GM23338 (cell line): Measurements from ENCODE around the gene AFAP1. TPM values are rescaled to one million over a fixed set of nuclear protein-coding genes. Genes with fewer than 3 reads are reported as not detected.

Source experiments
- ATAC-seq: fragments of 200-7000 bp; cut with Tn5 transposase; 3 replicates; pipeline ENCODE4 v1.9.1; 2020
- DNase-seq: peaks from one replicate; pipeline ENCODE4 v3.0.0-alpha.2; 2015; ENCODE audit warnings: low spot score
- H2AFZ ChIP-seq: fragments of 200-600 bp; sonication (generic); 2 replicates; pipeline ENCODE4 v1.8.0; 2016; ENCODE audit warnings: antibody characterized with exemption, mild to moderate bottlenecking, moderate library complexity
- H3F3A ChIP-seq: fragments of 200-600 bp; sonication (generic); replicated peaks from 2 replicates; pipeline ENCODE4 v1.8.0; 2017; ENCODE audit warnings: antibody characterized with exemption, mixed run types, low read depth
- H3K27ac ChIP-seq: fragments of 200-600 bp; sonication (generic); 2 replicates; pipeline ENCODE4 v1.6.1; 2016; ENCODE audit warnings: low read depth
- H3K27me3 ChIP-seq: fragments of 200-600 bp; sonication (generic); 2 replicates; pipeline ENCODE4 v1.8.0; 2016; ENCODE audit warnings: mild to moderate bottlenecking, mixed run types, moderate library complexity; ENCODE audit not compliant: insufficient read depth
- H3K36me3 ChIP-seq: fragments of 200-600 bp; sonication (generic); 2 replicates; pipeline ENCODE4 v1.8.0; 2016; ENCODE audit warnings: mild to moderate bottlenecking; ENCODE audit not compliant: insufficient read depth
- H3K4me1 ChIP-seq: fragments of 200-600 bp; sonication (generic); 2 replicates; pipeline ENCODE4 v1.8.0; 2016; ENCODE audit warnings: mild to moderate bottlenecking, moderate library complexity; ENCODE audit not compliant: insufficient read depth
- H3K4me2 ChIP-seq: fragments of 200-600 bp; sonication (generic); 2 replicates; pipeline ENCODE4 v1.7.1; 2017; ENCODE audit warnings: mixed run types
- H3K4me3 ChIP-seq: fragments of 200-600 bp; sonication (generic); 2 replicates; pipeline ENCODE4 v1.6.1; 2016; ENCODE audit warnings: mixed run types
- H3K79me2 ChIP-seq: fragments of 200-600 bp; sonication (generic); replicated peaks from 2 replicates; pipeline ENCODE4 v1.8.0; 2017; ENCODE audit warnings: mild to moderate bottlenecking; ENCODE audit not compliant: insufficient read depth
- H3K9me2 ChIP-seq: fragments of 200-600 bp; sonication (generic); 2 replicates; pipeline ENCODE4 v1.8.0; 2017; ENCODE audit not compliant: insufficient read depth
- H4K20me1 ChIP-seq: fragments of 200-600 bp; sonication (generic); replicated peaks from 2 replicates; pipeline ENCODE4 v1.8.0; 2017; ENCODE audit warnings: mild to moderate bottlenecking; ENCODE audit not compliant: insufficient read depth
- H3K27ac Mint-ChIP-seq: 2 replicates; pipeline ENCODE4 v1.8.0; 2020; ENCODE audit warnings: inconsistent platforms, mild to moderate bottlenecking, moderate library complexity, mixed read lengths
- H3K27me3 Mint-ChIP-seq: 3 replicates; pipeline ENCODE4 v1.8.0; 2022; ENCODE audit warnings: low read depth, mild to moderate bottlenecking, moderate library complexity, mixed read lengths, inconsistent platforms; ENCODE audit not compliant: insufficient read depth, poor library complexity
- H3K36me3 Mint-ChIP-seq: 3 replicates; pipeline ENCODE4 v1.8.0; 2021; ENCODE audit warnings: low read depth, mild to moderate bottlenecking, inconsistent platforms, moderate library complexity, mixed read lengths
- H3K4me1 Mint-ChIP-seq: 3 replicates; pipeline ENCODE4 v1.8.0; 2020; ENCODE audit warnings: mild to moderate bottlenecking, inconsistent platforms, mixed read lengths
- H3K4me3 Mint-ChIP-seq: 3 replicates; pipeline ENCODE4 v1.8.0; 2021; ENCODE audit warnings: moderate library complexity, mild to moderate bottlenecking, inconsistent platforms, mixed read lengths
- H3K9me3 Mint-ChIP-seq: 3 replicates; pipeline ENCODE4 v1.8.0; 2020; ENCODE audit warnings: moderate library complexity, mild to moderate bottlenecking, inconsistent platforms, mixed read lengths
- CREB1 ChIP-seq: fragments of 250-450 bp; sonication (Bioruptor Pico); IDR thresholded peaks from 2 replicates; pipeline ENCODE4 v1.5.0; 2020; ENCODE audit warnings: low read depth, mild to moderate bottlenecking, moderate library complexity
- CTCF ChIP-seq, 2 experiments: fragments of 200-600 bp in 1 of 2; sonication (generic) in 1 of 2; conservative IDR thresholded peaks; 2 replicates each; pipeline versions ENCODE4 v1.5.1 to v1.6.1; 2016 to 2017; ENCODE audit warnings: antibody characterized with exemption in 2 of 2, low read depth in 2 of 2, mild to moderate bottlenecking in 2 of 2, moderate library complexity in 1 of 2
- ETS1 ChIP-seq: IDR thresholded peaks from 2 replicates; pipeline ENCODE4 v1.6.1; 2016; ENCODE audit warnings: antibody characterized with exemption
- EZH2 ChIP-seq: fragments of 200-600 bp; sonication (generic); IDR thresholded peaks from one replicate; pipeline ENCODE4 v1.8.0; 2017; ENCODE audit warnings: antibody characterized with exemption, mild to moderate bottlenecking, low read depth; ENCODE audit not compliant: unreplicated experiment
- EZH2phosphoT487 ChIP-seq: fragments of 200-600 bp; sonication (generic); IDR thresholded peaks from one replicate; pipeline ENCODE4 v1.8.1; 2018; ENCODE audit warnings: antibody characterized with exemption; ENCODE audit not compliant: unreplicated experiment
- JUNB ChIP-seq: IDR thresholded peaks from one replicate; pipeline ENCODE4 v1.6.1; 2016; ENCODE audit warnings: antibody characterized with exemption; ENCODE audit not compliant: unreplicated experiment
- NANOG ChIP-seq: IDR thresholded peaks from 2 replicates; pipeline ENCODE4 v1.6.1; 2016; ENCODE audit warnings: antibody characterized with exemption, borderline replicate concordance
- POLR2AphosphoS5 ChIP-seq: IDR thresholded peaks from 2 replicates; pipeline ENCODE4 v1.6.1; 2016; ENCODE audit warnings: antibody characterized with exemption, low read depth
- REST ChIP-seq: IDR thresholded peaks from one replicate; pipeline ENCODE4 v1.6.1; 2018; ENCODE audit warnings: antibody characterized with exemption; ENCODE audit not compliant: unreplicated experiment
- STAT1 ChIP-seq: IDR thresholded peaks from one replicate; pipeline ENCODE4 v1.6.1; 2016; ENCODE audit warnings: antibody characterized with exemption; ENCODE audit not compliant: unreplicated experiment
- ZNF114 ChIP-seq: fragments of 250-450 bp; sonication (Bioruptor Pico); IDR thresholded peaks from 2 replicates; pipeline ENCODE4 v1.5.0; 2020; ENCODE audit warnings: mild to moderate bottlenecking, moderate library complexity
- ZNF331 ChIP-seq: fragments of 250-450 bp; sonication (Bioruptor Pico); IDR thresholded peaks from 2 replicates; pipeline ENCODE4 v1.5.0; 2020; ENCODE audit warnings: low read depth, mild to moderate bottlenecking, moderate library complexity
- ZNF462 ChIP-seq: fragments of 250-450 bp; sonication (Bioruptor Pico); IDR thresholded peaks from 2 replicates; pipeline ENCODE4 v1.5.0; 2020; ENCODE audit warnings: mild to moderate bottlenecking, moderate library complexity
- polyA plus RNA-seq: library from polyadenylated mRNA; unstranded; fragments of >200 nt; fragmentation: Nextera tagmentation; extraction: Ambion mirVana; gene quantifications from 2 replicates; pipeline ENCODE4 v1.2.1, GENCODE V29; 2016
- total RNA-seq: library from RNA; depleted of rRNA; stranded (reverse); fragments of >200 nt; shearing (Covaris generic); gene quantifications from 2 replicates; pipeline ENCODE4 v1.2.3, GENCODE V29; 2014

The AFAP1 gene
- total and polyA plus RNA-seq, 2 experiments from 2014 or later = 6.5 to 21.5 TPM

- peaks cover 1% of the 10 kb centered on the region for H3K27me3 Mint-ChIP-seq
- no peaks in the 10 kb centered on the region for H3K4me1 Mint-ChIP-seq
- Histone ChIP-seq H3K79me2 (no peaks in the 10 kb centered on the region), H3F3A (no peaks in the 10 kb centered on the region), H3K9me2 (no peaks in the 10 kb centered on the region), H3K4me2 (no peak overlapping the region), H3K36me3 (peaks cover 7% of the 10 kb centered on the region), H3K27me3 (no peaks in the 10 kb centered on the region), H2AFZ (no peak overlapping the region), H3K27ac (no peak overlapping the region), H3K4me3 (no peak overlapping the region), H3K4me1 (no peaks in the 10 kb centered on the region), H4K20me1 (no peaks in the 10 kb centered on the region; the same call in 1 of the 2 replicates)
- no peak overlapping the region for H3K27ac Mint-ChIP-seq
- ATAC-seq (no peak), DNase-seq (no peak)
- TF ChIP-seq ETS1 (no peak), CREB1 (CRISPR knock-in tag) (no peak), JUNB (no peak), STAT1 (no peak), ZNF462 (CRISPR knock-in tag) (no peak), CTCF (conservative IDR thresholded peaks at IDR 0.05; ENCODE audit: low read depth in 2 of 2) (no peak), EZH2phosphoT487 (no peak), ZNF331 (CRISPR knock-in tag) (no peak), EZH2 (no peak), NANOG (no peak), POLR2AphosphoS5 (no peak), ZNF114 (CRISPR knock-in tag) (no peak), REST (no peak)
- no peak overlapping the region for H3K4me3 Mint-ChIP-seq
- H3K9me3 Mint-ChIP-seq = no peaks in the 10 kb centered on the region
- peaks cover 8% of the 10 kb centered on the region for H3K36me3 Mint-ChIP-seq
These were observed 154.6 kb downstream of the AFAP1 start for GRCh38 chr4:7785017-7785416.
